Measurements from ENCODE around the gene IGFBP7.

Gene IGFBP7

GRCh38 chr4:57094832-57095223 lies 15.4 kb downstream of the IGFBP7 start:
- no peak for FAIRE-seq

- peak; percentile 96 for FAIRE-seq
These were observed 16.0 kb downstream of the IGFBP7 start for GRCh38 chr4:57093845-57094831.

GRCh38 chr4:57091657-57092162 lies 18.5 kb downstream of the IGFBP7 start:
- FAIRE-seq, result peak; percentile 81

GRCh38 chr4:57090079-57090478 lies 20.1 kb downstream of the IGFBP7 start:
- peak; percentile 87 for FAIRE-seq

GRCh38 chr4:57089549-57089948 lies 20.6 kb downstream of the IGFBP7 start:
- FAIRE-seq, result no peak

- FAIRE-seq, result no peak
These were observed 24.0 kb downstream of the IGFBP7 start for GRCh38 chr4:57086031-57086723.

GRCh38 chr4:57085278-57085677 lies 24.9 kb downstream of the IGFBP7 start:
- FAIRE-seq, result no peak

- FAIRE-seq, result no peak
These were observed 25.8 kb downstream of the IGFBP7 start for GRCh38 chr4:57084360-57084759.

GRCh38 chr4:57083090-57083489 lies 27.1 kb downstream of the IGFBP7 start:
- peak; percentile 47 for FAIRE-seq

- FAIRE-seq, result no peak
These were observed 28.2 kb downstream of the IGFBP7 start for GRCh38 chr4:57081651-57082621.

GRCh38 chr4:57080781-57081650 lies 29.2 kb downstream of the IGFBP7 start:
- FAIRE-seq, result peak; percentile 98

GRCh38 chr4:57078685-57079521 lies 31.3 kb downstream of the IGFBP7 start:
- peak; percentile 98 for FAIRE-seq

- no peak for FAIRE-seq
These were observed 32.4 kb downstream of the IGFBP7 start for GRCh38 chr4:57077550-57078343.

GRCh38 chr4:57076646-57077045 lies 33.5 kb downstream of the IGFBP7 start:
- FAIRE-seq, result no peak

GRCh38 chr4:57075367-57075766 lies 34.8 kb downstream of the IGFBP7 start:
- FAIRE-seq, result no peak

GRCh38 chr4:57074744-57075143 lies 35.4 kb downstream of the IGFBP7 start:
- peak; percentile 17 for FAIRE-seq

- no peak for FAIRE-seq
These were observed 36.6 kb downstream of the IGFBP7 start for GRCh38 chr4:57073559-57073958.

- peak; percentile 97 for FAIRE-seq
These were observed 38.9 kb downstream of the IGFBP7 start for GRCh38 chr4:57071326-57071725.

- FAIRE-seq, result peak; percentile 95
These were observed 39.7 kb downstream of the IGFBP7 start for GRCh38 chr4:57070461-57070860.
